ENCODE measurements around the gene CASTOR2.

GRCh38 chr7:75045881-75046280, 81.4 kb downstream of the CASTOR2 start:
- TF ChIP-seq CTCF (IDR thresholded peaks at IDR 0.05) (no peak), POLR2A (IDR thresholded peaks at IDR 0.05) (no peak), POLR2AphosphoS5 (IDR thresholded peaks at IDR 0.05) (no peak)

Measured in breast epithelium (tissue), 3 donors.